Measurements from ENCODE around the gene HOXB9. TPM values are rescaled to one million over a fixed set of nuclear protein-coding genes. Genes with fewer than 3 reads are reported as not detected.

HOXB9 gene
- total RNA-seq, 1 experiment from 2014 or later = not detected

DNA sequence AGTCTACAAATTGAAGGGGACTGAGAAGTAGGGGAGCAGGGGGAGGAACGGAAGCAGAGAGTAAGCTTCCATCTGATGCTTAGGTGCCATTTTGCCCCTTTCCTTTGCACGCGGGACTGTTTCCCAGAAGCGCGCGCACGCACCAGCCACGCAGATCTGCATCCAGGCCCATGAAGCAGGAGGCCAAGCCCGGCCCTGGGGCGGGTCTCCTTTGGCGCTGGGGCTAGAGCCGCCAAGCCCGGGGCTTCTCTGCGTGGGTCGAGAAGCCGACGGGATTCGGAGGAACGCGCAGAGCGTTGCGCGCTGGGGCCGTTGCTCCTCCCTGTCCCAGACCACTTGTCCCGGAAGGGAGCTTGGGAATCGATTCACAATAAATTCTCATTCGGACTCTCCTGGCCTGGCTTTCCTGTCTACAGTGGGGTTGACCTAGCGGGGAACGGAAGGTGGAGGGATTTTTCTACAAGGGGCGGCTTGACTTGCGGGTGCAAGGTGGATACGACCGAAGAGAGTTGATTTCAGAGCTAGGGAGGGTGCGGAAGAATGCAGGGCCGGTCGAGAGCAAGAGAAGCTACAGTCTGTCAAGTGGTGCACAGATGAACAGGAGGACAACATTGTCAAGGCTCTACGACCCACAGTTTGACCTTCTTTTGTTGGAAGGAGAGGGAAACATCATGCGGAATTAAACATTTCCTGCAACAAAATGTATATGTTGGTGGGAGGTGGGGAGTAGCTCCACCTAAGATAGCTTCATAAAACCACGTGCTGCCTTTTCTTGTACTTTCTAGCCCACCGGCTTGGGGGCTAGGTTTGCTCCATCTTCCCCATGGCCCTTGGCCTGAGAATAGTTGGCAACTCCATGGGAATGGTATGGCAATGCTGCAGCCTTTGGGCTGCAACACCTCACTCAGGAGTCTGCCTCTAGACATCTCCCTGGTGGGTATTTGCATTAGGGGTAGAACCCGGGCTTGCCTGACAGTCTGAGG, 4.5 kb downstream of the HOXB9 start:
- H3K56ac ChIP-seq (ENCODE audit: insufficient read length, low read depth, low read length) = no peak overlapping the region
- no peak overlapping the region for H2BK120ac ChIP-seq (ENCODE audit: low read depth, low read length, poor library complexity, severe bottlenecking)
- TF ChIP-seq, protein P1, sequence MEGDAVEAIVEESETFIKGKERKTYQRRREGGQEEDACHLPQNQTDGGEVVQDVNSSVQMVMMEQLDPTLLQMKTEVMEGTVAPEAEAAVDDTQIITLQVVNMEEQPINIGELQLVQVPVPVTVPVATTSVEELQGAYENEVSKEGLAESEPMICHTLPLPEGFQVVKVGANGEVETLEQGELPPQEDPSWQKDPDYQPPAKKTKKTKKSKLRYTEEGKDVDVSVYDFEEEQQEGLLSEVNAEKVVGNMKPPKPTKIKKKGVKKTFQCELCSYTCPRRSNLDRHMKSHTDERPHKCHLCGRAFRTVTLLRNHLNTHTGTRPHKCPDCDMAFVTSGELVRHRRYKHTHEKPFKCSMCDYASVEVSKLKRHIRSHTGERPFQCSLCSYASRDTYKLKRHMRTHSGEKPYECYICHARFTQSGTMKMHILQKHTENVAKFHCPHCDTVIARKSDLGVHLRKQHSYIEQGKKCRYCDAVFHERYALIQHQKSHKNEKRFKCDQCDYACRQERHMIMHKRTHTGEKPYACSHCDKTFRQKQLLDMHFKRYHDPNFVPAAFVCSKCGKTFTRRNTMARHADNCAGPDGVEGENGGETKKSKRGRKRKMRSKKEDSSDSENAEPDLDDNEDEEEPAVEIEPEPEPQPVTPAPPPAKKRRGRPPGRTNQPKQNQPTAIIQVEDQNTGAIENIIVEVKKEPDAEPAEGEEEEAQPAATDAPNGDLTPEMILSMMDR (conservative IDR thresholded peaks at IDR 0.05) = no peak
- H2BK15ac ChIP-seq (ENCODE audit: low read depth, low read length) = no peak overlapping the region
- Mint-ChIP-seq H3K27me3 (ENCODE audit: low read depth) (peaks cover 100% of the 10 kb centered on the region), H3K27ac (no peak overlapping the region), H3K36me3 (ENCODE audit: insufficient read depth in 1 of 3, low read depth in 3 of 3) (peaks cover 0 to 2% (median 0%) of the 10 kb centered on the region in 3 experiments; a peak in 1 of 7 replicates), H3K4me3 (no peak overlapping the region; a peak in 1 of 5 replicates), H3K9me3 (peaks cover 3 to 23% of the 10 kb centered on the region in 2 experiments; a peak in 3 of 5 replicates), H3K4me1 (peaks cover 4 to 21% of the 10 kb centered on the region in 2 experiments)
- H2BK12ac ChIP-seq (ENCODE audit: insufficient read length, low read depth, low read length) = no peak overlapping the region
- no peak for DNase-seq
- no peak overlapping the region for H4K8ac ChIP-seq (replicated peaks; ENCODE audit: insufficient read length, low read depth, low read length)
- H3K18ac ChIP-seq (ENCODE audit: insufficient read length, low read depth, low read length) = no peak overlapping the region
- no peaks in the 10 kb centered on the region for H3K79me1 ChIP-seq (ENCODE audit: insufficient read depth, low read depth, low read length, poor library complexity, severe bottlenecking)
- H3K4ac ChIP-seq (ENCODE audit: low read depth, low read length) = no peak overlapping the region
- no peak overlapping the region for H3T11ph ChIP-seq (ENCODE audit: low read length)
- no peak overlapping the region for H3K23ac ChIP-seq (ENCODE audit: insufficient read length, low read depth, low read length)
- H3K14ac ChIP-seq (ENCODE audit: insufficient read depth, low read length) = no peak overlapping the region
- no peak overlapping the region for H3K27ac ChIP-seq (ENCODE audit: insufficient read length, low read depth, low read length)
- no peaks in the 10 kb centered on the region for H3K9me3 ChIP-seq (ENCODE audit: control insufficient read depth, low read depth, low read length)
- H3K79me2 ChIP-seq (ENCODE audit: insufficient read depth, low read length) = no peaks in the 10 kb centered on the region
- no peak overlapping the region for H3K4me2 ChIP-seq (ENCODE audit: insufficient read depth, insufficient read length, low read length)
- no peak overlapping the region for H2AK5ac ChIP-seq (ENCODE audit: insufficient read length, low read length)
- H3K23me2 ChIP-seq (ENCODE audit: insufficient read length, low read depth, low read length, poor library complexity, severe bottlenecking) = peaks cover 5% of the 10 kb centered on the region
- no peaks in the 10 kb centered on the region for H4K20me1 ChIP-seq (ENCODE audit: control insufficient read depth, insufficient read depth, insufficient read length)
- H3K4me1 ChIP-seq (ENCODE audit: insufficient read depth, low read length) = no peaks in the 10 kb centered on the region; the same call in 1 of the 2 replicates
- no peak overlapping the region for H2AFZ ChIP-seq (ENCODE audit: low read length)
- no peak overlapping the region for H4K91ac ChIP-seq (ENCODE audit: insufficient read length, low read depth, low read length)
- no peak overlapping the region for H2BK5ac ChIP-seq (ENCODE audit: insufficient read length, low read length)
- H4K5ac ChIP-seq (ENCODE audit: insufficient read length, low read depth, low read length) = no peak overlapping the region
- H3K9ac ChIP-seq (ENCODE audit: extremely low read depth, insufficient read length, low read length) = no peak overlapping the region
- H2BK20ac ChIP-seq (ENCODE audit: low read depth, low read length, poor library complexity, severe bottlenecking) = no peak overlapping the region
- no CpG with 5 or more reads among the region's 41 CpGs for WGBS (ENCODE audit: extremely low coverage, insufficient read length, low lambda C conversion rate)
- H3K27me3 ChIP-seq (ENCODE audit: insufficient read depth, low read length) = peaks cover 97% of the 10 kb centered on the region

Data from H9 (cell line).